SH-SY5Y (cell line): ENCODE data around the gene MACROD2.

Source experiments
- GATA2 ChIP-seq: IDR thresholded peaks from 2 replicates; pipeline ENCODE4 v1.6.1; 2011; ENCODE audit warnings: mild to moderate bottlenecking, low read depth, low read length
- GATA3 ChIP-seq: IDR thresholded peaks from 2 replicates; pipeline ENCODE4 v1.6.1; 2011; ENCODE audit warnings: low read depth, mild to moderate bottlenecking, low read length, moderate library complexity

GRCh38 chr20:15292405-15292804, 1297.1 kb downstream of the MACROD2 start:
- TF ChIP-seq GATA3 (no peak), GATA2 (no peak)
